CD4-positive, alpha-beta T cell treated with Interleukin-17A for 1 hour (primary cell): Measurements from ENCODE around the gene HRAS.
A peak's percentile ranks its signal among the peaks of the same experiment; 100 is the strongest.
"Not testable (repeated sequence)": the region's sequence is repeated elsewhere in the genome, so short reads cannot be mapped to it uniquely, and the experiment has no call there.

ENCODE experiments used
- DNase-seq: peaks from one replicate; pipeline ENCODE4 v3.0.0-alpha.2; 2020

HRAS gene

DNA sequence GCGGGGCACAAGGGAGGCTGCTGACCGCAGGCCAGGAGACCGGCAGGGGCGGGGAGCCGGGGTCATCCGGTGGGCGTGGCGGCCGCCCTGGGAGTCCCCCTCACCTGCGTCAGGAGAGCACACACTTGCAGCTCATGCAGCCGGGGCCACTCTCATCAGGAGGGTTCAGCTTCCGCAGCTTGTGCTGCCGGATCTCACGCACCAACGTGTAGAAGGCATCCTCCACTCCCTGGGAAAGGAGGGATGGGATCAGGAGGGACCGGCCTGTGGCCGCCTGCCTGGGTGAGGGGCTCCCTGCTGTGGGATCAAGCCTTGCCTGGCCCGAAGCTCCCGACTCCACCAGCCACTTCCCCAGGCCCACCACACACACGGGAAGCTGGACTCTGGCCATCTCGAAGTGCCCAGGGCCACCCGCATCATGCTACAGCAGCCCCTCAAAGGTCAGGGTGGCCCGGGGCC lies 2.8 kb downstream of the HRAS start:
- DNase-seq = no peak

DNA sequence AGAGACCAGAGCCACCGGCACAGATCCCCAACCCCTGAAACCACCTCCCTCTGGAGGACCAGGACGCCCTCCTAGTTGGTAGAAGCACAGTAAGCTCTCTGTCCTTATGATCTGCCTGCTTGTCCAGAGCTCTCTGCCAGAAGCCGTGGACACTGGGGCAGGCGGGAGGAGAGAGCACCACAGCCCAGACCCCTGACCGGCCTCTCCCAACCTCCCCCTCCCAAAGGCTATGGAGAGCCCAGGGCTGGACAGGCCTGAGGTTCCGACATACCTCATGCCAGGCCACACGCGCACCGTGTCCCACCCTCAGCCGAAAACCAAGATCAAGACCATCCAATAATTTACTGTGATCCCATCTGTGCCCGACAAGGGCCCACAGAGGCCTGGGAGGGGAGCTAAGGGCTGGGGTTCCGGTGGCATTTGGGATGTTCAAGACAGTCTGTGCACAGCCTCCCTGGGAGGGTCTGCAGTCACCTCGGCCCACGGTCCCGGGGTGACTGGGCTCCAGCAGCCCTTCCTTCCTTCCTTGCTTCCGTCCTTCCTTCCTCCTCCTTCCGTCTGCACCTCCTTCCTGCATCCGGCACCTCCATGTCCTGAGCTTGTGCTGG lies 3.4 kb downstream of the HRAS start:
- DNase-seq = no peak

DNA sequence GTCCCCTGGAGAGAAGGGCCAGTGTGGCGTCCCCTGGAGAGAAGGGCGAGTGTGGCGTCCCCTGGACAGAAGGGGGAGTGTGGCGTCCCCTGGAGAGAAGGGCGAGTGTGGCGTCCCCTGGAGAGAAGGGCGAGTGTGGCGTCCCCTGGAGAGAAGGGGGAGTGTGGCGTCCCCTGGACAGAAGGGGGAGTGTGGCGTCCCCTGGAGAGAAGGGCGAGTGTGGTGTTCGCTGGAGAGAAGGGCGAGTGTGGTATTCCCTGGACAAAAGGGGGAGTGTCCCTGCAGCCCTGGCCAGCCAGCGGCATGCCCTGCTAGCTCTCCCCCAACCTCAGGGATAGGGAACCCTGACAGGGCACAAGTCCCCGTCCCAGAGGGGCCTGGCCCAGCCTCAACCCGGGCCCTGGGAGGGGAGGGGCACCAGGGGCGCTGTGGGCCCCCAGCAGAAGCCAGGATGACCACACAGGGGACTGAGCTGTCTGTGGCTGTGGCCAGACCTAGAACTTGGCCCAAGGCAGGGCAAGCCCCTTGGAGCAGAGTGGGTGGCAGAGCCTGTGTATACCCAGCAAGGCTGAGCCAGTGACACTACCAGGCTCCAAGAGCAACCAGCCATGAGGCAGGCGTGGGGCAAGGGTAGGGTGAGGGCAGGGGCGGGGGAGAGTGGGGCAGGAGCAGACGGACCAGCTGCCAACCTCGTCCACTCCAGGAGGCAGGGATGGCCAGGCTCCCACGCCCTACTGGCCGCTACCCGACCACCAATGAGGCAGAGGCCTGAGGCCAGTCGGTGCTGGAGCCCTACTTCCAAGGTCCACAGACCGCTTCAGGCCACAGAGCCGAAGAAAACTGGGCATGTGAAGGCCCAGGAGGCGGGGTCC lies 4.2 kb downstream of the HRAS start:
- DNase-seq = no peak

- DNase-seq = no peak
Observed at GRCh38 chr11:529728-530411, 5.5 kb downstream of the HRAS start.

GRCh38 chr11:528815-529727 lies 6.3 kb downstream of the HRAS start:
- no peak for DNase-seq

DNA sequence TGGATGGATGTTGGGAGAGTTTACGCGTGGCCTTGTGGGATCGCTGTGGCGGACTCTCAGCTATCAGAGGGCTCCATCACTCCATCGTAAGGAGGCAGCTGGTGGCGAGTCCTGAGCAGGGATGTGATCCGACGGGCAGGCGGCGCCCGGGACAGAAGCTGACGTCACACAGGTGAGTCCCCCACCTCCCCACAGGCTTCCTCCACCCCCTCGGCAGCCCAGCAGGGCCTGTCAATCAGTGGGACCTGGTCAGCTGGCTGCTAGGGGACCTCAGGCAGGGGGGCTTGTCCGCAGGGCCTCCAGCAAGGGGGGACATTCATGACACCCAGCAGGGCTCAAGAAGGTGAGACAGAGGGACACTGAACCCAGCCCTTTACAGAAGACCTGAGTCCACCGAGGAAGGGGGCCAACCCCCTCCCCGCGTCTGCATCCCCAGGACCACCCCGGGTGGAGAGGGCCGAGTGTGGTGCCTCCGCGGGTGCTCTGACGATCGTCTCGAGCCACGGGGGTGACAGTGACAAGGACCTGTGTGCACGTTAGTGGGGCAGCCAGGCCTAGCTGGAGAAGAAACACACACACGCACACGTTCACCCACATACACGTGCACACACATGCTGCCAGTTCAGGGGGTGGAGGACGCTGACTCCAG lies 7.1 kb downstream of the HRAS start:
- no peak for DNase-seq

GRCh38 chr11:526192-526591 lies 9.2 kb downstream of the HRAS start:
- no peak for DNase-seq

DNA sequence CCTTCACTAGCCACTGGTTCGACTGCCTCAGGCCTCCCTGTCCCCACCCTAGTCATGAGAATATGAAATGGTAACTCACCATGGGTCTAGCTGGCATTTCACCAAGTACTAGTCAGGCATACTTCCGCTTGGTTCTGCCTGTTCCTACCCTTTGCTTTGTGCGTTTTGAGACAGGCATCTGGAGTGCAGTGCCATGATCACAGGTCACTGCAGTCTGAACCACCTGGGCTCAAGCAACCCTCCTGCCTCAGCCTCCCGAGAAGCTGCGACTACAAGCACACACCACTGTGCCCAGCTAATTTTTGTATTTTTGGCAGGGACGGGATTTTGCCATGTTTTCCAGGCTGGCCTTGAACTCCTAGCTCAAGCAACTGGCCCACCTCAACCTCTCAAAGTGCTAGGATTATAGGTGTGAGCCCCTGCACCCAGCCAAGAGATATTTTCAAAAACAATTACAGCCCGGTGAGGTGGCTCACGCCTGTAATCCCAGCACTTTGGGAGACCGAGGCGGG lies 14.1 kb downstream of the HRAS start:
- no peak for DNase-seq

- DNase-seq = no peak
Observed at GRCh38 chr11:520428-521176, 14.8 kb downstream of the HRAS start.

- DNase-seq = peak; percentile 91
Observed at GRCh38 chr11:518463-519202, 16.7 kb downstream of the HRAS start.

DNA sequence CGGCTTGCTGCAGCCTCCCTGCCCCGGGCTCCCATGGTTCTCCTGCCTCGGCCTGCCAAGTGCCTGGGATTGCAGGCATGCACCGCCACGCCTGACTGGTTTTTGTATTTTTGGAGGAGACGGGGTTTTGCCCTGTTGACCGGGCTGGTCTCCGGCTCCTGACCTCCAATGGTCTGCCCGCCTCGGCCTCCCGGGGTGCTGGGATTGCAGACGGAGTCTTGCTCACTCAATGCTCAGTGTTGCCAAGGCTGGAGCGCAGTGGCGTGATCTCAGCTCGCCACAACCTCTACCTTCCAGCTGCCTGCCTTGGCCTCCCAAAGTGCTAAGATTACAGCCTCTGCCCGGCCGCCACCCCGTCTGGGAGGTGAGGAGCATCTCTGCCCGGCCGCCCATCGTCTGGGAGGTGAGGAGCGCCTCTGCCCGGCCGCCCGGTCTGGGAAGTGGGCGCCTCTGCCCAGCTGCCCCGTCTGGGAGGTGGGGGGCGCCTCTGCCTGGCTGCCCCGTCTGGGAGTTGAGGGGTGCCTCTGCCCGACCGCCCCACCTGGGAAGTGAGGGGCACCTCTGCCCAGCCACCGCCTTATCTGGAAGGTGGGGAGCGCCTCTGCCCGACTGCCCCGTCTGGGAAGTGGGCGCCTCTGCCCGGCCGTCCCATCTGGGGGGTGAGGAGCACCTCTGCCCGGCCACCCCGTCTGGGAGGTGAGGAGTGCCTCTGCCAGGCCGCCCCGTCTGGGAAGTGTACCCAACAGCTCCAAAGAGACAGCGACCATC lies 18.3 kb downstream of the HRAS start:
- not testable (repeated sequence) for DNase-seq

GRCh38 chr11:516400-516799 lies 19.0 kb downstream of the HRAS start:
- DNase-seq = no peak

DNA sequence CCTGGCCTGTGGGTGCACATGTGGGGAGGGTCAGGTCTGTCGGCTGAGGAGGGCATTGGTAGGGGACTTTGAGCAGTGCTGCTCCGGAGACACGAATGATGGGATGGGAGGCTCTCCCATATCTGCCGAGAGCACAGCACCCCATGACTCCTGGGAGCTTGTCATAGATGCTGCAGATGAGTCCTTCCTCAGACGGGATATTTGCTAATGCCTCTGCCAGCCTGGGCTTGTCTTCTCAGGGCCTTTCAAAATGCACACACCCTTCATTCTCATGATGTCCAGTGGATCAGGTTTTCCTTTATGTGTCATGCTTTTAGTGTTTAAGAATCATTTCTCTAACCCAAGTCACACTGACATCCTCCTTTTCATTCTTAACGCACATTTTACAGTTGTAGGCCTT lies 20.2 kb downstream of the HRAS start:
- DNase-seq = no peak

DNA sequence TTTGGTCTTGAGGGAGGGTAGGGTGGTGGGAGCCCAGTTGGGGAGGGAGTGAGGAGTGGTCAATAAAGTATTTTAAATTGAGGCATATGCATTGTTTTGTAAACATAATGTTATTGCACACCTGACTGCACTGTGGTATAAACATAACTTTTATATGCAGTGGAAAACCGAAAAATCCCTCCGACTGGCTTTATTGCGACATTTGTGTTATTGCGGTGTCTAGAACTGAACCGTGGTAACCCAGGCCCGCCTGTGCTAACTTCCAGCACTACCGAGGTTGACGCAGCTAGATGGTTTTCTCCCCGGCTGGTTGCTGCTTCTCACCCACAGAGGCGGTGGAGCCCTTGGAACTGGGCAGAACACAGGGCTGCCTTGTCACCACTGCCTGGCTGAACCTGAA lies 20.8 kb downstream of the HRAS start:
- no peak for DNase-seq

DNA sequence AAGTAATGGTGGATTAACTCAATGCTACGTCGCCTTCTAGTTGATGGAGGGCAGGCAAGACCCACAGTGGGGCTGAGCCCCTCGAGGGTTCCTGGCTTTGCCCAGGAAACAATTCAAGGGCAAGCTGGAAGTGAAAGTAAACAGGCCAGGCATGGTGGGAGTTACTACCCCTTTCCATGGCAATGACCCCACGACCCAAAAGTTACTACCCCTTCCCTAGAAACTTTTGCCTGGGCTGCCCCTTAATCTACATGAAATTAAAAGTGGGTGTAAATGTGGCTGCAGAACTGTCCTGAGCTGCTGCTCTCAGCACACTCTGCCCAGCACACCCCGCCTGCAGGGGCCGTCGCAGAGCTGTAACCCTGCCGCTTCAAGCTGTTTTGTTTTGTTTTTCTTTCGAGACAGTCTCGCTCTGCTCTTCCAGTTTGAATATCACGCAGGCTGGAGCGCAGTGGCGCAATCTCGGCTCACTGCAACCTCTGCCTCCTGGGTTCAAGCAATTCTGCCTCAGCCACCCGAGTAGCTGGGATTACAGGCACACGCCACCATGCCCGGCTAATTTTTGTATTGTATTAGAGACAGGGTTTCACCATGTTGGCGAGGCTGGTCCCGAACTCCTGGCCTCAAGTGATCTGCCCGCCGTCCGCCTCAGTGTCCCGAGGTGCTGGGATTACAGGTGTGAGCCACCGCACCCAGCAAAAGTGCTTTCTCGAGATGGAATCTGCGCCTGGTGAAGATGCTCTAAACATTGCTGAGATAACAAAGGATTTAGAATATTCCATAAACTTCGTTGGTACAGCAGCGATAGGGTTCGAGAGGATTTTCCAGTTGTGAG lies 22.4 kb downstream of the HRAS start:
- no peak for DNase-seq

- DNase-seq = no peak
Observed at GRCh38 chr11:508956-509355, 26.4 kb downstream of the HRAS start.

- no peak for DNase-seq
Observed at GRCh38 chr11:507727-508515, 27.5 kb downstream of the HRAS start.
